IMR-90 (cell line): ENCODE data around the gene SEPTIN8. TPM values are rescaled to one million over a fixed set of nuclear protein-coding genes. Genes with fewer than 3 reads are reported as not detected.

ENCODE experiments used
- ATAC-seq: fragments of 200-7000 bp; cut with Tn5 transposase; 2 replicates; pipeline ENCODE4 v1.9.1; 2020; ENCODE audit warnings: low read depth, mild to moderate bottlenecking, moderate library complexity
- BruUV-seq: library from RNA; stranded (reverse); fragments of 400-500 nt; replicated peaks from 2 replicates; lab custom pipeline; 2021; lab: Mats Ljungman, UMichigan
- CTCF ChIA-PET: fragments of 300-600 bp; formaldehyde crosslinking; extraction: SDS; loops from one replicate; lab custom pipeline; 2021; ENCODE audit warnings: antibody characterized with exemption; lab: Yijun Ruan, JAX
- POLR2A ChIA-PET: fragments of 300-600 bp; sonication (Branson Sonifier 250); formaldehyde crosslinking; loops from one replicate; lab custom pipeline; 2022; ENCODE audit warnings: antibody characterized with exemption; ENCODE audit not compliant: unreplicated experiment; lab: Charles Lee
- DNase-seq: peaks from one replicate; pipeline ENCODE4 v3.0.0; 2013
- H2AFZ ChIP-seq: replicated peaks from 2 replicates; pipeline ENCODE3; 2013; ENCODE audit warnings: low read length, mild to moderate bottlenecking; ENCODE audit not compliant: poor library complexity
- H2AK5ac ChIP-seq: 2 replicates; pipeline ENCODE4 v1.6.1; 2013; ENCODE audit warnings: low read depth, low read length, inconsistent platforms
- H2AK9ac ChIP-seq: replicated peaks from 2 replicates; pipeline ENCODE3; 2013; ENCODE audit warnings: mild to moderate bottlenecking, low read depth, low read length, moderate library complexity; ENCODE audit not compliant: poor library complexity
- H2BK120ac ChIP-seq: 2 replicates; pipeline ENCODE4 v1.6.1; 2013; ENCODE audit warnings: low read depth, low read length, inconsistent platforms
- H2BK15ac ChIP-seq: 3 replicates; pipeline ENCODE4 v1.6.1; 2013; ENCODE audit warnings: low read depth, low read length, inconsistent platforms
- H2BK20ac ChIP-seq: 2 replicates; pipeline ENCODE4 v1.6.1; 2013; ENCODE audit warnings: low read depth, mild to moderate bottlenecking, inconsistent platforms, low read length, moderate library complexity
- H2BK5ac ChIP-seq: 2 replicates; pipeline ENCODE4 v1.6.1; 2013; ENCODE audit warnings: mild to moderate bottlenecking, low read depth, low read length, inconsistent platforms; ENCODE audit not compliant: poor library complexity, severe bottlenecking
- H3K14ac ChIP-seq: replicated peaks from 2 replicates; pipeline ENCODE4 v1.6.1; 2013; ENCODE audit warnings: low read depth, low read length, inconsistent platforms
- H3K18ac ChIP-seq: 2 replicates; pipeline ENCODE4 v1.6.1; 2013; ENCODE audit warnings: low read depth, low read length, control low read depth
- H3K23ac ChIP-seq: 2 replicates; pipeline ENCODE4 v1.6.1; 2013; ENCODE audit warnings: low read depth, low read length, inconsistent platforms
- H3K27ac ChIP-seq: 2 replicates; pipeline ENCODE4 v1.5.1; 2013; ENCODE audit warnings: mild to moderate bottlenecking, control low read depth, low read length; ENCODE audit not compliant: insufficient read depth
- H3K27me3 ChIP-seq: 2 replicates; pipeline ENCODE4 v1.6.1; 2013; ENCODE audit warnings: low read length; ENCODE audit not compliant: control insufficient read depth, insufficient read depth
- H3K36me3 ChIP-seq: 2 replicates; pipeline ENCODE4 v1.6.1; 2013; ENCODE audit warnings: low read length, mixed read lengths; ENCODE audit not compliant: control insufficient read depth, insufficient read depth
- H3K4ac ChIP-seq: 2 replicates; pipeline ENCODE4 v1.6.1; 2013; ENCODE audit warnings: low read depth, low read length, inconsistent platforms
- H3K4me1 ChIP-seq: 2 replicates; pipeline ENCODE4 v1.6.1; 2013; ENCODE audit warnings: low read length, mixed read lengths; ENCODE audit not compliant: control insufficient read depth, insufficient read depth
- H3K4me2 ChIP-seq: 2 replicates; pipeline ENCODE4 v1.6.1; 2013; ENCODE audit warnings: low read depth, mild to moderate bottlenecking, control low read depth, low read length, moderate library complexity
- H3K4me3 ChIP-seq: 2 replicates; pipeline ENCODE4 v1.5.1; 2013; ENCODE audit warnings: low read depth, mild to moderate bottlenecking, control low read depth, low read length, moderate library complexity; ENCODE audit not compliant: insufficient read depth
- H3K56ac ChIP-seq: 2 replicates; pipeline ENCODE4 v1.6.1; 2013; ENCODE audit warnings: low read length, inconsistent platforms; ENCODE audit not compliant: insufficient read depth; ENCODE audit errors: extremely low read depth
- H3K79me1 ChIP-seq, 2 experiments: 2 replicates each; pipeline ENCODE4 v1.6.1; 2013; ENCODE audit warnings: low read length in 2 of 2, inconsistent platforms in 1 of 2, low read depth in 1 of 2
- H3K9ac ChIP-seq: 2 replicates; pipeline ENCODE4 v1.6.1; 2013; ENCODE audit warnings: low read depth, low read length, control low read depth
- H3K9me1 ChIP-seq: 2 replicates; pipeline ENCODE4 v1.6.1; 2013; ENCODE audit warnings: low read length, inconsistent platforms; ENCODE audit not compliant: insufficient read depth
- H3K9me3 ChIP-seq: 2 replicates; pipeline ENCODE4 v1.6.1; 2013; ENCODE audit warnings: low read length; ENCODE audit not compliant: control insufficient read depth, insufficient read depth
- H4K20me1 ChIP-seq: 2 replicates; pipeline ENCODE4 v1.6.1; 2013; ENCODE audit warnings: low read length, inconsistent platforms; ENCODE audit not compliant: insufficient read depth
- H4K5ac ChIP-seq: 2 replicates; pipeline ENCODE4 v1.6.1; 2013; ENCODE audit warnings: mild to moderate bottlenecking, low read depth, low read length, control low read depth
- H4K8ac ChIP-seq, 2 experiments: 2 replicates each; pipeline ENCODE4 v1.6.1; 2013; ENCODE audit warnings: low read depth in 2 of 2, low read length in 2 of 2, control low read depth in 1 of 2, inconsistent platforms in 1 of 2
- H4K91ac ChIP-seq: 2 replicates; pipeline ENCODE4 v1.6.1; 2013; ENCODE audit warnings: low read depth, low read length, inconsistent platforms; ENCODE audit not compliant: insufficient read depth
- BHLHE40 ChIP-seq: fragments of 150-350 bp; IDR thresholded peaks from 2 replicates; pipeline ENCODE4 v1.6.1; 2016; ENCODE audit warnings: mild to moderate bottlenecking, low read depth, low read length
- CEBPB ChIP-seq: IDR thresholded peaks from 2 replicates; pipeline ENCODE4 v1.6.1; 2012; ENCODE audit warnings: low read depth, low read length, improper control_type of control experiment
- CHD1 ChIP-seq: IDR thresholded peaks from 2 replicates; pipeline ENCODE4 v1.6.1; 2012; ENCODE audit warnings: low read depth, low read length, improper control_type of control experiment
- ELK1 ChIP-seq: fragments of 150-350 bp; IDR thresholded peaks from 2 replicates; pipeline ENCODE4 v1.6.1; 2016; ENCODE audit warnings: low read depth, mild to moderate bottlenecking, low read length, moderate library complexity, borderline replicate concordance
- FOS ChIP-seq: fragments of 150-350 bp; IDR thresholded peaks from 2 replicates; pipeline ENCODE4 v1.6.1; 2016; ENCODE audit warnings: low read depth, low read length
- MAFK ChIP-seq: IDR thresholded peaks from 2 replicates; pipeline ENCODE4 v1.6.1; 2012; ENCODE audit warnings: low read depth, low read length, improper control_type of control experiment
- MAZ ChIP-seq: IDR thresholded peaks from 2 replicates; pipeline ENCODE4 v1.6.1; 2012; ENCODE audit warnings: low read depth, mild to moderate bottlenecking, low read length, improper control_type of control experiment, moderate library complexity, borderline replicate concordance
- MXI1 ChIP-seq: IDR thresholded peaks from 2 replicates; pipeline ENCODE4 v1.6.1; 2012; ENCODE audit warnings: low read depth, mild to moderate bottlenecking, low read length, moderate library complexity, borderline replicate concordance
- NFE2L2 ChIP-seq: fragments of 150-350 bp; IDR thresholded peaks from 2 replicates; pipeline ENCODE4 v1.6.1; 2016; ENCODE audit warnings: low read depth, mild to moderate bottlenecking, low read length
- POLR2A ChIP-seq: IDR thresholded peaks from 2 replicates; pipeline ENCODE4 v1.6.1; 2012; ENCODE audit warnings: mild to moderate bottlenecking, low read depth, low read length
- RAD21 ChIP-seq: IDR thresholded peaks from 2 replicates; pipeline ENCODE4 v1.6.1; 2012; ENCODE audit warnings: low read length, improper control_type of control experiment
- RCOR1 ChIP-seq: IDR thresholded peaks from 2 replicates; pipeline ENCODE4 v1.6.1; 2012; ENCODE audit warnings: mild to moderate bottlenecking, low read length, improper control_type of control experiment; ENCODE audit not compliant: insufficient replicate concordance
- RFX5 ChIP-seq: IDR thresholded peaks from 2 replicates; pipeline ENCODE4 v1.8.0; 2012; ENCODE audit warnings: low read depth, mild to moderate bottlenecking, low read length, moderate library complexity
- SMC3 ChIP-seq: fragments of 150-350 bp; IDR thresholded peaks from 2 replicates; pipeline ENCODE4 v1.6.1; 2016; ENCODE audit warnings: low read depth, mild to moderate bottlenecking, antibody characterized with exemption, low read length, moderate library complexity
- WGBS, 2 experiments: methylation state at CpG; one replicate each; pipeline versions ENCODE4 v1.1.5 to v1.1.7; 2013; ENCODE audit warnings: missing lambda C conversion rate in 2 of 2; ENCODE audit not compliant: insufficient read length in 1 of 2; ENCODE audit errors: extremely low coverage in 2 of 2; 5-methylcytosine and 5-hydroxymethylcytosine counted together
- dilution Hi-C: fragments of 300-500 bp; cut with HindIII; formaldehyde crosslinking; loops from one replicate; pipeline ENCODE4 v1.14.3; 2018; ENCODE audit warnings: low sequenced_read_pairs; ENCODE audit not compliant: unreplicated experiment
- in situ Hi-C: fragments of 300-500 bp; cut with MboI; formaldehyde crosslinking; loops from 3 replicates; pipeline ENCODE4 v1.14.3; 2019; ENCODE audit warnings: low sequenced_read_pairs, inconsistent platforms, mixed read lengths
- intact Hi-C: fragments of 100-400 bp; cut with micrococcal nuclease; formaldehyde crosslinking; loops from 2 replicates; pipeline ENCODE4 v1.10.0; 2022
- polyA plus RNA-seq, 3 experiments: library from polyadenylated mRNA; depleted of rRNA; stranded (reverse); fragments of >200 nt; gene quantifications; 2 replicates each; pipeline ENCODE4 v1.2.3, GENCODE V29; 2012; ENCODE audit warnings: low replicate concordance in 1 of 3
- total RNA-seq: library from RNA; depleted of rRNA; stranded (reverse); fragments of >200 nt; gene quantifications from 2 replicates; pipeline ENCODE4 v1.2.3, GENCODE V29; 2012
- TF ChIP-seq, protein P1 (sequence below): conservative IDR thresholded peaks from 2 replicates; pipeline ENCODE4 v1.5.1; 2012; ENCODE audit warnings: mild to moderate bottlenecking, low read depth, low read length, improper control_type of control experiment
- TF ChIP-seq, protein P2 (sequence below): fragments of 150-350 bp; IDR thresholded peaks from 2 replicates; pipeline ENCODE4 v1.6.1; 2017; ENCODE audit warnings: mild to moderate bottlenecking, antibody characterized with exemption, low read length, low read depth

Gene SEPTIN8
- total and polyA plus RNA-seq, 2 of the 4 experiments (the other 2 are of a cell fraction): 56.2 to 67.2 TPM

DNA sequence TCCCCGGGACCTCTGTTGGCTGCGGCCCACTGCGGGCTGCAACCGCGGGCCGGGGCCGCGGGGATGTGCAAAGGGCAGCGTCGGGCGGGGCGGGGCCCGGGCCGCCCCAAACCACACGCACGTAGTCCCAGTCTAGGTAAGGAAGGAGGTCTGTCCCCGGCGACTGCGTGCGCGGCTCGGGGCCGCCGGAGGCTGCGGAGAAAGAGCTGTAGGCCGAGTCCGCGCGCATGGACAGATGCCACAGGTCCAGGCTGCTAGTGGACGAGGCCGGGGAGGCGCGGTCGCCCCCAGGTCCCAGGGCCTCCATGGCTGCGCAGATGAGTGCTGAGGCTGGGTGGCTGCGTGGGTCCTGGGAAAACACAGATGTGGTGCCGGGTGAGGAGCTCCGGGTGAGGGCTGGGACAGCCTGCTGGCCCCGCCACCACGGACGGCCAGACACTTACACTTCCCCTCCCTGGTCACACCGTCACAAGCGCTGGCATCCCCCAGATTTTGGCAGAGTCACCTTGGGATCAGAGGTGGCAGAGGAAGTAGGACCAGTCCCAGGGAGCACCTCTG, 48.9 kb upstream of the SEPTIN8 start:
- WGBS, 2 experiments: 76% methylated on average over 10 of the region's 43 CpGs; no CpG with 5 or more reads in 1 of the 2 experiments
- CTCF ChIA-PET: no interaction called here

More for the DNA sequence above, 48.9 kb upstream of the SEPTIN8 start:
- no peak overlapping the region for H2BK120ac ChIP-seq
- H2BK20ac ChIP-seq: no peak overlapping the region
- H2AK5ac ChIP-seq: no peak overlapping the region
- H3K27me3 ChIP-seq: no peaks in the 10 kb centered on the region
- intact Hi-C loops: no loop called here
- no peak overlapping the region for H2BK15ac ChIP-seq
- no peak overlapping the region for H4K5ac ChIP-seq
- BruUV-seq: no TSS peak
- no peaks in the 10 kb centered on the region for H3K9me1 ChIP-seq
- no peak overlapping the region for H3K56ac ChIP-seq
- H4K8ac ChIP-seq: no peak overlapping the region
- POLR2A ChIA-PET: no interaction called here
- H4K20me1 ChIP-seq: no peaks in the 10 kb centered on the region
- H3K4ac ChIP-seq: peak overlapping the region; percentile 16; the same call in 1 of the 2 replicates
- H3K36me3 ChIP-seq: peaks cover 6% of the 10 kb centered on the region; the same call in 1 of the 2 replicates
- no peak overlapping the region for H3K18ac ChIP-seq
- no peaks in the 10 kb centered on the region for H3K9me3 ChIP-seq
- no peak overlapping the region for H3K4me2 ChIP-seq
- H3K79me1 ChIP-seq: peaks cover 13 to 32% of the 10 kb centered on the region in 2 experiments; a peak in 3 of 4 replicates
- ATAC-seq: no peak
- H3K23ac ChIP-seq: no peak overlapping the region
- dilution Hi-C loops: no loop called here
- DNase-seq: no peak
- H3K4me1 ChIP-seq: peaks cover 10% of the 10 kb centered on the region; the same call in 1 of the 2 replicates
- H2AFZ ChIP-seq: no peak overlapping the region
- H2AK9ac ChIP-seq: peak overlapping the region; percentile 75
- H3K27ac ChIP-seq: no peak overlapping the region
- no peak overlapping the region for H4K91ac ChIP-seq
- in situ Hi-C loops: no loop called here
- 0 out of 2 replicates have a peak overlapping the region, but pooled peaks have one; percentile 52 for H3K14ac ChIP-seq
- no peak overlapping the region for H3K9ac ChIP-seq
- H2BK5ac ChIP-seq: no peak overlapping the region
- no peak overlapping the region for H3K4me3 ChIP-seq
- TF ChIP-seq POLR2A (no peak), RCOR1 (no peak), NFE2L2 (no peak), MAFK (no peak), RAD21 (no peak), SMC3 (no peak), MXI1 (no peak), CEBPB (no peak), ELK1 (no peak), CHD1 (no peak), FOS (no peak), BHLHE40 (no peak), MAZ (no peak), RFX5 (no peak)
- TF ChIP-seq, protein P1, sequence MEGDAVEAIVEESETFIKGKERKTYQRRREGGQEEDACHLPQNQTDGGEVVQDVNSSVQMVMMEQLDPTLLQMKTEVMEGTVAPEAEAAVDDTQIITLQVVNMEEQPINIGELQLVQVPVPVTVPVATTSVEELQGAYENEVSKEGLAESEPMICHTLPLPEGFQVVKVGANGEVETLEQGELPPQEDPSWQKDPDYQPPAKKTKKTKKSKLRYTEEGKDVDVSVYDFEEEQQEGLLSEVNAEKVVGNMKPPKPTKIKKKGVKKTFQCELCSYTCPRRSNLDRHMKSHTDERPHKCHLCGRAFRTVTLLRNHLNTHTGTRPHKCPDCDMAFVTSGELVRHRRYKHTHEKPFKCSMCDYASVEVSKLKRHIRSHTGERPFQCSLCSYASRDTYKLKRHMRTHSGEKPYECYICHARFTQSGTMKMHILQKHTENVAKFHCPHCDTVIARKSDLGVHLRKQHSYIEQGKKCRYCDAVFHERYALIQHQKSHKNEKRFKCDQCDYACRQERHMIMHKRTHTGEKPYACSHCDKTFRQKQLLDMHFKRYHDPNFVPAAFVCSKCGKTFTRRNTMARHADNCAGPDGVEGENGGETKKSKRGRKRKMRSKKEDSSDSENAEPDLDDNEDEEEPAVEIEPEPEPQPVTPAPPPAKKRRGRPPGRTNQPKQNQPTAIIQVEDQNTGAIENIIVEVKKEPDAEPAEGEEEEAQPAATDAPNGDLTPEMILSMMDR: no peak
- TF ChIP-seq, protein P2, sequence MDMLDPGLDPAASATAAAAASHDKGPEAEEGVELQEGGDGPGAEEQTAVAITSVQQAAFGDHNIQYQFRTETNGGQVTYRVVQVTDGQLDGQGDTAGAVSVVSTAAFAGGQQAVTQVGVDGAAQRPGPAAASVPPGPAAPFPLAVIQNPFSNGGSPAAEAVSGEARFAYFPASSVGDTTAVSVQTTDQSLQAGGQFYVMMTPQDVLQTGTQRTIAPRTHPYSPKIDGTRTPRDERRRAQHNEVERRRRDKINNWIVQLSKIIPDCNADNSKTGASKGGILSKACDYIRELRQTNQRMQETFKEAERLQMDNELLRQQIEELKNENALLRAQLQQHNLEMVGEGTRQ: no peak
